GM19240 (cell line): ENCODE measurements around the gene GALNS.

Source experiments
- DNase-seq: peaks from one replicate; pipeline ENCODE4 v3.0.0; 2011; ENCODE audit warnings: low spot score; ENCODE audit not compliant: insufficient read length

GALNS gene

GRCh38 chr16:88888461-88889387 is 32.0 kb upstream of the GALNS start:
- no peak for DNase-seq

- no peak for DNase-seq
Measured at GRCh38 chr16:88888057-88888456, 31.3 kb upstream of the GALNS start.

GRCh38 chr16:88886845-88887521 is 30.2 kb upstream of the GALNS start:
- DNase-seq = no peak

- DNase-seq = no peak
Measured at GRCh38 chr16:88886420-88886844, 29.7 kb upstream of the GALNS start.

GRCh38 chr16:88885693-88886280 is 29.0 kb upstream of the GALNS start:
- DNase-seq = no peak

- DNase-seq = no peak
Measured at GRCh38 chr16:88884569-88885271, 28.0 kb upstream of the GALNS start.

GRCh38 chr16:88883946-88884345 is 27.2 kb upstream of the GALNS start:
- DNase-seq = no peak

- no peak for DNase-seq
Measured at GRCh38 chr16:88883117-88883895, 26.6 kb upstream of the GALNS start.

GRCh38 chr16:88882358-88883030 is 25.7 kb upstream of the GALNS start:
- no peak for DNase-seq

- DNase-seq = no peak
Measured at GRCh38 chr16:88881675-88882357, 25.1 kb upstream of the GALNS start.

GRCh38 chr16:88881007-88881615 is 24.4 kb upstream of the GALNS start:
- no peak for DNase-seq

- no peak for DNase-seq
Measured at GRCh38 chr16:88880226-88881006, 23.7 kb upstream of the GALNS start.

GRCh38 chr16:88879788-88880055 is 23.0 kb upstream of the GALNS start:
- DNase-seq = no peak

- no peak for DNase-seq
Measured at GRCh38 chr16:88878967-88879787, 22.4 kb upstream of the GALNS start.

- no peak for DNase-seq
Measured at GRCh38 chr16:88878356-88878755, 21.6 kb upstream of the GALNS start.

- DNase-seq = no peak
Measured at GRCh38 chr16:88877564-88878289, 21.0 kb upstream of the GALNS start.

- DNase-seq = no peak
Measured at GRCh38 chr16:88876942-88877526, 20.3 kb upstream of the GALNS start.
